SK-N-MC (cell line): ENCODE measurements around the gene PSMF1.

Experiments used
- DNase-seq: peaks from one replicate; pipeline ENCODE4 v3.0.0-alpha.2; 2011; ENCODE audit warnings: low read depth, low spot score
- H3K27ac ChIP-seq: fragments of 200-600 bp; sonication (generic); 2 replicates; pipeline ENCODE4 v1.5.1; 2016; ENCODE audit warnings: mixed run types
- H3K36me3 ChIP-seq: fragments of 200-600 bp; sonication (generic); 2 replicates; pipeline ENCODE4 v1.6.1; 2017; ENCODE audit warnings: antibody characterized with exemption, low read length, mixed read lengths; ENCODE audit not compliant: insufficient read depth
- H3K4me3 ChIP-seq: fragments of 200-600 bp; sonication (generic); 2 replicates; pipeline ENCODE4 v1.5.1; 2016
- H3K9ac ChIP-seq: fragments of 200-600 bp; sonication (generic); 2 replicates; pipeline ENCODE4 v1.8.0; 2017; ENCODE audit warnings: mixed run types, mixed read lengths; ENCODE audit not compliant: insufficient read length
- H3K9me3 ChIP-seq: fragments of 200-600 bp; sonication (generic); 2 replicates; pipeline ENCODE4 v1.6.1; 2017; ENCODE audit warnings: low read depth, mild to moderate bottlenecking, antibody characterized with exemption, low read length, moderate library complexity, mixed read lengths
- EZH2 ChIP-seq: fragments of 200-600 bp; sonication (generic); IDR thresholded peaks from one replicate; pipeline ENCODE4 v1.6.1; 2017; ENCODE audit warnings: antibody characterized with exemption
- FOXP2 ChIP-seq: optimal IDR thresholded peaks from 2 replicates; pipeline ENCODE3; 2011; ENCODE audit warnings: mild to moderate bottlenecking, moderate library complexity; ENCODE audit not compliant: insufficient read depth; ENCODE audit errors: extremely low read length, control extremely low read depth
- POLR2AphosphoS5 ChIP-seq: IDR thresholded peaks from 2 replicates; pipeline ENCODE4 v1.6.1; 2012; ENCODE audit warnings: mild to moderate bottlenecking, low read depth, low read length, borderline replicate concordance

Gene PSMF1

GRCh38 chr20:1087311-1087905, 31.0 kb upstream of the PSMF1 start:
- DNase-seq, result no peak
- Histone ChIP-seq H3K9me3 (no peaks in the 10 kb centered on the region), H3K27ac (no peak overlapping the region), H3K4me3 (no peak overlapping the region), H3K9ac (no peak overlapping the region), H3K36me3 (no peaks in the 10 kb centered on the region)
- TF ChIP-seq EZH2 (no peak), POLR2AphosphoS5 (no peak), FOXP2 (no peak)

DNA sequence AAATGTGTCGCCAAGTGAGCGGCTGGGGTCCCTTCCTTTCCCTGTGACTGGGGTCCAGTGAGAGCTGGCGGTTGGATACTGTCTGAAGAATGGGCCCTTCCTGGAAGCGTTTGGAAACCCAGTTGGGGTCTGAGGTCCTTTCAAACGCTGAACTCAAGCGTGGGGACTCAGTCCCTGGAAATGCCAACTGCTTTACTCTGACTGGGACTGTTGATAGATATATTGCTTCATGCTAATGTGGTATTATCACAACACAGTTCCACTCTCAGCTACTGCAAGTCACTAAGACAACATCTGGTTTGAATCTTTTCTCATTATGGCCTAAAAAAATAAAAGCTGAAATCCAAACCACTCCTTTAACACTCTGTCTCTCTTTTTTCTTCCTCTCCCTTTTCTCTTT, 23.7 kb upstream of the PSMF1 start:
- Histone ChIP-seq H3K36me3 (no peaks in the 10 kb centered on the region), H3K9ac (peak overlapping the region; percentile 35), H3K27ac (peak overlapping the region; percentile 91), H3K4me3 (peak overlapping the region; percentile 62), H3K9me3 (no peaks in the 10 kb centered on the region; the same call in 1 of the 2 replicates)
- DNase-seq, result peak; percentile 63
- TF ChIP-seq POLR2AphosphoS5, result no peak
- TF ChIP-seq FOXP2, result no peak
- TF ChIP-seq EZH2, result no peak

DNA sequence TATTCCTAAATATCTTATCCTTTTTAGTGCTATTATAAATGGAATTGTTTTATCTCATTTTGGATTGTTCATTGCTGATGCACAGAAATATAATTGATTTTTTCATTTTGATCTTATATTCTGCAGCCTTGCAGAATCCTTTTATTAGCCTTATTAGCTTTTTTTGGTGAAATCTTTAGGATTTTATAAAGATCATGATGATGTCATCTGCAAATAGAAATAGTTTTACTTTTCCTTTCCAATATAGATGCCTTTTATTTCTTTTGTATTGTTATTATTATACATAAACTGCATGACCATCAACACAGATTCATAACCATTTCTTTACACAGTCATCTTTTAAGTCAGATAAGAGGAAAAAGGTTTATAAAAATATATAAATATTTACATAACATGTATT, 16.9 kb upstream of the PSMF1 start:
- no peak for DNase-seq
- no peak overlapping the region for H3K4me3 ChIP-seq
- H3K27ac ChIP-seq, result no peak overlapping the region
- TF ChIP-seq POLR2AphosphoS5 (no peak), EZH2 (no peak), FOXP2 (no peak)
- H3K9ac ChIP-seq, result no peak overlapping the region
- H3K36me3 ChIP-seq, result no peaks in the 10 kb centered on the region
- H3K9me3 ChIP-seq, result peaks cover 4% of the 10 kb centered on the region; the same call in 1 of the 2 replicates

DNA sequence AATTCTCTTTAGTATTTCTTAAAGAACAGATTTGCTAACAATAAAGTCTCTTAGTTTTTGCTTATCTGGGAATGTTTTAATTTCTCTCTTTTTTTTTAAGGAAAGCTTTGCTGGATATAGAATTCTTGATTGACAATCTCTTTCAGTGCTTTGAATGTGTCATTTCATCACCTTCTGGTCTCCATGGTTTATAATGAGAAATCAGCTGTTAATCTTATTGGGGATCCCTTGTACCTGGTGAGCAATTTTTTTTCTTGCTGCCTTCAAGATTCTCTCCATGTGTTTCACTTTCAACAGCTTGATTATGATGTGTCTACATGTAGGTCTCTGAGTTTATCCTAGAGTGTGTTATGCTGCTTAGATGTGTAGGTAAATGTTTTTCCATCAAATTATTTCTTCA, 16.4 kb upstream of the PSMF1 start:
- no peak overlapping the region for H3K4me3 ChIP-seq
- DNase-seq, result no peak
- TF ChIP-seq EZH2, result no peak
- no peak overlapping the region for H3K27ac ChIP-seq
- H3K36me3 ChIP-seq, result no peaks in the 10 kb centered on the region
- no peak overlapping the region for H3K9ac ChIP-seq
- H3K9me3 ChIP-seq, result peaks cover 4% of the 10 kb centered on the region; the same call in 1 of the 2 replicates

GRCh38 chr20:1103751-1104150, 14.7 kb upstream of the PSMF1 start:
- TF ChIP-seq FOXP2 (no peak), POLR2AphosphoS5 (no peak), EZH2 (no peak)
- Histone ChIP-seq H3K9me3 (peaks cover 4% of the 10 kb centered on the region; the same call in 1 of the 2 replicates), H3K9ac (no peak overlapping the region), H3K27ac (no peak overlapping the region), H3K36me3 (no peaks in the 10 kb centered on the region), H3K4me3 (no peak overlapping the region)
- no peak for DNase-seq

DNA sequence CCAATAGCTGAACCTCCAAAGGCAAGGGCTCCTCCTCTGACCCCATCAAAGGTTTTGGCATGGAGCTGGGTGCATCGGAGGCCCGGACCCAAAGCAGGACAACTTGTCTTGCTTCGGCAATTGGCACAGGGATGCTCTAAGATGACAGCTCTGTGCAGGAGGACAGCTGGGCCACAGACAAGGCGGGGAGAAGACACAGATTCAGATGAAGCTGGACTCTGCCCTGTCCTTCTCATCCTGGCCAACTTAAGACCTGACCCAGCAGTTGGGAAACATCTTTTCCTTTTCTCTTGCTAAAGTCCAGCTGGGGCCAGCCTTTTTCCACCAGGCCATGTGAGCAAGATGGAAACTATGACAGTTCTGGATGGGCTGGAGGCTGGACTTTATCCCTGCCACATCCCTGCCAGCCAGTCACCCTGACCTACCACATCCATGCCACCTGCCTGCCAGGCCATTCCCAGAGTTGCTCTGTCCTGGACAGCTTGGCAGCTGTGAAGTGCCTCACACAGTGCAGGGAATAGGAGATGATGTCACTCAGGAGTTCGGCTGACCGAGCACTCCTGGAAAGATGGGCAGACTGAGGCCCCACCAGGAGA, 12.7 kb upstream of the PSMF1 start:
- Histone ChIP-seq H3K4me3 (no peak overlapping the region), H3K9ac (no peak overlapping the region), H3K36me3 (no peaks in the 10 kb centered on the region), H3K27ac (no peak overlapping the region), H3K9me3 (peaks cover 4% of the 10 kb centered on the region; the same call in 1 of the 2 replicates)
- DNase-seq, result no peak
- TF ChIP-seq EZH2, result no peak
- no peak for TF ChIP-seq FOXP2
- TF ChIP-seq POLR2AphosphoS5, result no peak

DNA sequence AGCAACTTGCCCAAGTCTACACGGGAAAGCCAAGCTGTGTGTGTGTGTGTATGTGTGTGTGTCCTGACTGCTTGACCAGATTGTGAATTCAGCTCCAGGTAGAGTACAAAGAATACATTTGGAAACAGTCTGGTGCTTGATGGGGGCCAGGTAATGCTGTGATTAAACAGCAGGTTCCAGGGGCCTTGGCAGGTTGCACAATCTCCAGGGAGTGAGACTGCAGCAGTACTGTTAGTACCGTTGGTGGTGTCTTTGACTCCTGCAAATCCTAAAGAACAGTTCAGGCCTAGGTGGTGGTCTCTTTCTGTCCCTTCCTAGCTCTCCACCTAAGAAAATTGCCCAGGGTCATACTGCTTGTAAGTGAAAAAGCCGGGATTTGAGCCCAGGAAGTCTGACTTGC, 11.2 kb upstream of the PSMF1 start:
- peaks cover 2% of the 10 kb centered on the region; the same call in 1 of the 2 replicates for H3K9me3 ChIP-seq
- H3K9ac ChIP-seq, result no peak overlapping the region
- DNase-seq, result no peak
- no peak overlapping the region for H3K27ac ChIP-seq
- H3K4me3 ChIP-seq, result no peak overlapping the region
- H3K36me3 ChIP-seq, result no peaks in the 10 kb centered on the region
- TF ChIP-seq POLR2AphosphoS5 (no peak), EZH2 (no peak), FOXP2 (no peak)

DNA sequence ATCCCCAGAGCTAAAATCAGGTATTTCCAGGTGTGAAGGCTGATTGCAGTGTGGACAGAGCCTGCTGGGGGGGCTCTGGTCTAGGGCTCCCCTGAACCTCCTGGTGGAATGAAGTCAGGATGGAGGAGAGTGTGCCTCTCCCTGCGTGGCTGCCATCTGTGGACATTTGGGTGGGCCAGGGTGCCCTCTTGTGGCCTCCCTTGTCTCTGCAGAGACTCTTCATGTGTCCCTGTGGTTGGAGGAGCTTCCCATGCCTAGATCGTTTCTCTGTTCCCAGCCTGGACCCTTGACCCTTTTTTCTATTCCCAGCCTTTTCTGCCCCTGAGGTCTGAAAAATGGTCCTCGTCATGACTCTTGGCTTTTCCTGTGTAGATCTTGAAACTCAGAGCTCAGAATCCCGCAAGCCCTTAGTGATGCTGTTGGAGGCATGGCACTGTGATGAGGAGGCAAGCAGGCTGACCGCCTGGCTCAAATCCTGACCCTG, 9.9 kb upstream of the PSMF1 start:
- no peak overlapping the region for H3K9ac ChIP-seq
- no peak overlapping the region for H3K4me3 ChIP-seq
- DNase-seq, result no peak
- H3K36me3 ChIP-seq, result no peaks in the 10 kb centered on the region
- TF ChIP-seq POLR2AphosphoS5 (no peak), FOXP2 (no peak), EZH2 (no peak)
- H3K9me3 ChIP-seq, result no peaks in the 10 kb centered on the region
- H3K27ac ChIP-seq, result no peak overlapping the region

GRCh38 chr20:1112908-1113307, 5.5 kb upstream of the PSMF1 start:
- H3K9me3 ChIP-seq, result no peaks in the 10 kb centered on the region
- H3K36me3 ChIP-seq, result no peaks in the 10 kb centered on the region
- H3K9ac ChIP-seq, result no peak overlapping the region
- H3K4me3 ChIP-seq, result no peak overlapping the region
- TF ChIP-seq POLR2AphosphoS5 (no peak), FOXP2 (no peak), EZH2 (no peak)
- H3K27ac ChIP-seq, result no peak overlapping the region
- no peak for DNase-seq
